DMS153 treated with DMSO at 0.1 percent for 48 hours (cell line): ENCODE measurements around the gene CTNND1.

Experiments
- DNase-seq: peaks from one replicate; lab custom pipeline; 2025; ENCODE audit not compliant: unreplicated experiment; lab: John Stamatoyannopoulos, UW

CTNND1 gene

GRCh38 chr11:57868491-57868890, 106.9 kb downstream of the CTNND1 start:
- DNase-seq: no peak
